Measurements from ENCODE around the gene CYP4F22.

CYP4F22 gene

GRCh38 chr19:15562861-15563260 is 54.5 kb downstream of the CYP4F22 start:
- TF ChIP-seq, protein P1, sequence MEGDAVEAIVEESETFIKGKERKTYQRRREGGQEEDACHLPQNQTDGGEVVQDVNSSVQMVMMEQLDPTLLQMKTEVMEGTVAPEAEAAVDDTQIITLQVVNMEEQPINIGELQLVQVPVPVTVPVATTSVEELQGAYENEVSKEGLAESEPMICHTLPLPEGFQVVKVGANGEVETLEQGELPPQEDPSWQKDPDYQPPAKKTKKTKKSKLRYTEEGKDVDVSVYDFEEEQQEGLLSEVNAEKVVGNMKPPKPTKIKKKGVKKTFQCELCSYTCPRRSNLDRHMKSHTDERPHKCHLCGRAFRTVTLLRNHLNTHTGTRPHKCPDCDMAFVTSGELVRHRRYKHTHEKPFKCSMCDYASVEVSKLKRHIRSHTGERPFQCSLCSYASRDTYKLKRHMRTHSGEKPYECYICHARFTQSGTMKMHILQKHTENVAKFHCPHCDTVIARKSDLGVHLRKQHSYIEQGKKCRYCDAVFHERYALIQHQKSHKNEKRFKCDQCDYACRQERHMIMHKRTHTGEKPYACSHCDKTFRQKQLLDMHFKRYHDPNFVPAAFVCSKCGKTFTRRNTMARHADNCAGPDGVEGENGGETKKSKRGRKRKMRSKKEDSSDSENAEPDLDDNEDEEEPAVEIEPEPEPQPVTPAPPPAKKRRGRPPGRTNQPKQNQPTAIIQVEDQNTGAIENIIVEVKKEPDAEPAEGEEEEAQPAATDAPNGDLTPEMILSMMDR (IDR thresholded peaks at IDR 0.05; ENCODE audit: borderline replicate concordance, insufficient read depth, low read depth, low read length): no peak
- H3K4me3 ChIP-seq (ENCODE audit: low read depth, low read length): no peak overlapping the region

- TF ChIP-seq, protein P1 (IDR thresholded peaks at IDR 0.05; ENCODE audit: borderline replicate concordance, insufficient read depth, low read depth, low read length): no peak
Measured at GRCh38 chr19:15563325-15563794, 55.0 kb downstream of the CYP4F22 start.

DNA sequence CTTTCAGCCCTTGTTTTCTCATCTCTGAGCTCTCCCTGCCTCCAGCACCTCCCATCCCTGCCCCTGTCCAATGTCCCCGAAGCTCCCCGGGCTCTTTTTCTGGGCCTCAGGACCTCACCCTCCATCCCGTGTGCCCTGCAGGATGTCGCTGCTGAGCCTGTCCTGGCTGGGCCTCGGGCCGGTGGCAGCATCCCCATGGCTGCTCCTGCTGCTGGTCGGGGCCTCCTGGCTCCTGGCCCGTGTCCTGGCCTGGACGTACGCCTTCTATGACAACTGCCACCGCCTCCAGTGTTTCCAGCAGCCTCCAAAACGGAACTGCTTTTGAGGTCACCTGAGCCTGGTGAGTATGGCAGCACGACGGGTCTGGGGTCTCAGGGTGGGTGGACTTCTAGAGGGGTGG is 55.6 kb downstream of the CYP4F22 start:
- TF ChIP-seq, protein P1 (IDR thresholded peaks at IDR 0.05; ENCODE audit: borderline replicate concordance, insufficient read depth, low read depth, low read length): no peak
- no peak overlapping the region for H3K4me3 ChIP-seq (ENCODE audit: low read depth, low read length)

More at GRCh38 chr19:15563325-15563794, 55.0 kb downstream of the CYP4F22 start:
- H3K4me3 ChIP-seq (ENCODE audit: low read depth, low read length): no peak overlapping the region

DNA sequence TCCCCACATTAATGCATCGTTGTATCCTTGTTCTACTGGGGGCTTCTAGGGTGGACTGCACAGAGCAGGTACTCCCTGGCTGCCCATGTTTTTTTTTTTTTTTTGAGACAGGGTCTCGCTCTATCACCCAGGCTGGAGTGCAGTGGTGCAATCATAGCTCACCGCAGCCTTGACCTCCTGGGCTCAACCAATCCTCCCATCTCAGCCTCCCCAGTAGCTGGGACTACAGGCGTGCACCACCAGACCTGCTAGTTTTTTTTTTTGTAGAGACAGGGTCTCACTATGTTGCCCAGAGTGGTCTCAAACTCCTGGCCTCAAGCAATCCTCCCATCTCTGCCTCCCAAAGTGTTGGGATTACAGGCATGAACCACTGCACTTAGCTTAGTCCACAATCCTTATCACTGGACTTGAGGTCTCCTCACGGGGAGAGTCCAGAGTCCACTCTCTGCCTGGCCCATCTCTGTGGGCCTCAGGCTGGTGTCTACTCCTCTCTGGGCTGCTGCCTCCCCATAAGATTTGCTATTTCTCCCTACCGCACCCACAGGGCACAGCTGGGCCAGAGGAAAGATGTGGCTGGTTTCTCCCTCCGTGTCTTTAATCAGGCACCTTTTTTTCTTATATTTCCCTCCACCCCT is 56.3 kb downstream of the CYP4F22 start:
- TF ChIP-seq, protein P1 (IDR thresholded peaks at IDR 0.05; ENCODE audit: borderline replicate concordance, insufficient read depth, low read depth, low read length): no peak

DNA sequence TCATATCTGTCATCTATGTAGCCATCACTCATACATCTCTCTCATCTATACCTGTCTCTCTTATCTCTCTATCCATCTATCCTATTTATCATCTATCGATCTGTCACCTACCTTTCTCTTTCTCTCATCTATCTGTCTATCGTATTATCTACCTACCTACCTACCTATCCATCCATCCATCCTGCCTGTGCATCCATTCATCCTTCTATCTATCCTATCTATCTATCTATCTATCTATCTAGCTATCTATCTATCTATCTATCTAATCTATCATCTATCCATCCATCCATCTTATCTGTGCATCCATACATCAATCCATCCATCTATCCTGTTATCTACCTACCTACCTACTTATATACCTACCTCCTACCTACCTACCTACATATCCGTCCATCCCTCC is 62.1 kb downstream of the CYP4F22 start:
- TF ChIP-seq, protein P1 (IDR thresholded peaks at IDR 0.05; ENCODE audit: borderline replicate concordance, insufficient read depth, low read depth, low read length): no peak
- H3K4me3 ChIP-seq (ENCODE audit: low read depth, low read length): no peak overlapping the region

More for the DNA sequence above, 56.3 kb downstream of the CYP4F22 start:
- no peak overlapping the region for H3K4me3 ChIP-seq (ENCODE audit: low read depth, low read length)

DNA sequence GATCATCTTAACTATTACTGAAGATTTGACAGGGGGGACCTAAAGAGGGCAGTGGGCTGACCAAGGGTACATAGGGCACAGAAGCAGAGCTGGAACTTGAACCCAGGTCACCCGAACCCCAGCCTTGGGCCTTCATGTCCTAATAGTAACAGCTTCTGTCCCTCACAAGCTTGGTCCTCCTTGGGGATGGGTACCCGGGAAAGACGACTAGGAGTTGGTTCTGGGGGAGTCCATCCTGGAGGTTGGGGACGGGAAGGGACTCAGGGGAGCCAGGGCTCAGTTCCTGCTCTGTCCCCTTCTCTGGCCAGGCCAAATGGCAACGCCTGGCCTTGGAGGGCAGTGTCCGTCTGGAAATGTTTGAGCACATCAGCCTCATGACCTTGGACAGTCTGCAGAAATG is 67.1 kb downstream of the CYP4F22 start:
- TF ChIP-seq, protein P1 (IDR thresholded peaks at IDR 0.05; ENCODE audit: borderline replicate concordance, insufficient read depth, low read depth, low read length): no peak
- H3K4me3 ChIP-seq (ENCODE audit: low read depth, low read length): no peak overlapping the region

DNA sequence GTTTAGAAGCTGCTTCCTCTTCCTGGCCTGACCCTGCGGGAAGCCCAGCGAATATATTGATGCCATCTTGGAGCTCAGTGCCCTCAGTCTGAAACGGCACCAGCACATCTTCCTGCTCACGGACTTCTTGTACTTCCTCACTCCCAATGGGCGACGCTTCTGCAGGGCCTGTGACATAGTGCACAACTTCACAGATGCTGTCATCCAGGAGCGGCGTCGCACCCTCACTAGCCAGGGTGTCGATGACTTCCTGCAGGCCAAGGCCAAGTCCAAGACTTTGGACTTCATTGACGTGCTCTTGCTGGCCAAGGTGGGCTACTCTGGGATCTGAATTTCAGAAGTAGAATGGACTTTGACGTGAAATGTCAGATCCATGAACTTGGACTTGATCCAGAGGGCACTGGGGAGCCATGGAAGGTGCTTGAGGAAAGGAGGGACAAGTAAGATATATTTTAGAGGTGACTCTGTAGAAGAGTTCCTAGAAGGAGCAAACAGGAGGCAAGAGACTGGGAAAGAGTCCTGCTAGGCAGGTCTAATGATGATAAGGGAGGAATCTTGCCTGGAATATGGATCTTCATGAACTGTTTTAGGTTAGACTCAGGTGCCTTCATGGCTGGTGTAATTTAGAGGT is 68.3 kb downstream of the CYP4F22 start:
- no peak overlapping the region for H3K4me3 ChIP-seq (ENCODE audit: low read depth, low read length)
- TF ChIP-seq, protein P1 (IDR thresholded peaks at IDR 0.05; ENCODE audit: borderline replicate concordance, insufficient read depth, low read depth, low read length): no peak

Data from GM12875 (cell line).